Adrenal gland (tissue), 12 donors: ENCODE data around the gene CDC42. TPM values are rescaled to one million over a fixed set of nuclear protein-coding genes. Genes with fewer than 3 reads are reported as not detected.

Experiments
- DNase-seq, 7 donors: peaks; one replicate each; pipeline ENCODE4 v3.0.0-alpha.2; 2019 to 2020
- H3K27ac ChIP-seq, 5 donors: fragments of 200-600 bp; sonication (generic) in 4 of 5; 1 replicate in 3 of 5; 2 replicates in 2 of 5; pipeline versions ENCODE4 v1.5.1 to v1.8.0; 2016 to 2020; ENCODE audit warnings: mild to moderate bottlenecking in 1 of 5
- H3K27me3 ChIP-seq: fragments of 200-600 bp; 2 replicates; pipeline ENCODE4 v1.8.0; 2021
- H3K36me3 ChIP-seq, 2 donors: fragments of 200-600 bp; replicated peaks in 1 of 2; 1 replicate in 1 of 2; 2 replicates in 1 of 2; pipeline versions ENCODE4 v1.5.1 to v1.8.0; 2018 to 2022
- H3K4me1 ChIP-seq, 2 donors: fragments of 200-600 bp; replicated peaks in 1 of 2; 1 replicate in 1 of 2; 2 replicates in 1 of 2; pipeline versions ENCODE4 v1.5.1 to v1.8.0; 2018 to 2021
- H3K4me3 ChIP-seq, 4 donors: fragments of 200-600 bp; sonication (generic) in 3 of 4; one replicate each; pipeline ENCODE4 v1.5.1; 2016 to 2018
- H3K9me3 ChIP-seq, 3 donors: fragments of 200-600 bp; sonication (generic) in 1 of 3; replicated peaks in 1 of 3; 1 replicate in 2 of 3; 2 replicates in 1 of 3; pipeline versions ENCODE4 v1.5.1 to v1.8.0; 2016 to 2021
- CTCF ChIP-seq, 6 experiments: fragments of 450-650 bp in 4 of 6; fragments of 200-600 bp in 2 of 6; sonication (generic) in 1 of 6; IDR thresholded peaks; 1 replicate in 5 of 6; 2 replicates in 1 of 6; pipeline versions ENCODE4 v1.5.1 to v1.8.0; 2016 to 2021; ENCODE audit warnings: antibody characterized with exemption in 6 of 6, mild to moderate bottlenecking in 2 of 6, moderate library complexity in 1 of 6
- POLR2A ChIP-seq, 2 donors: fragments of 450-650 bp; IDR thresholded peaks; one replicate each; pipeline ENCODE4 v1.6.1; 2017; ENCODE audit warnings: antibody characterized with exemption in 2 of 2, mild to moderate bottlenecking in 2 of 2, moderate library complexity in 1 of 2
- WGBS, 4 donors: extraction: QIAGEN DNeasy Blood & Tissue Kit in 2 of 4; methylation state at CpG; one replicate each; pipeline versions ENCODE4 v1.1.5 to v1.1.7; 2013 to 2017; 5-methylcytosine and 5-hydroxymethylcytosine counted together
- intact Hi-C, 2 donors: fragments of 100-400 bp; cut with DNase I; formaldehyde crosslinking; loops; one replicate each; pipeline versions ENCODE4 v1.14.1 to v1.15.0; 2022 to 2023
- polyA plus RNA-seq, 3 donors: library from polyadenylated mRNA; stranded (reverse); fragments of 200-250 nt in 2 of 3; fragments of 350-450 nt in 1 of 3; fragmentation: Illumina TruSeq in 1 of 3; extraction: RNeasy Lipid Tissue Mini Kit (QIAGEN cat#74804) in 1 of 3; gene quantifications; one replicate each; pipeline ENCODE4 v1.2.3, GENCODE V29; 2013 to 2014
- total RNA-seq, 9 donors: library from RNA; depleted of rRNA in 4 of 9; stranded (reverse); fragments of >200 nt in 4 of 9; fragments of 120-200 nt in 1 of 9; fragmentation: NEBNext Ultra II Directional in 1 of 9; extraction: Animal tissue kit (Norgen Biotek cat#: 25700) in 1 of 9; gene quantifications; one replicate each; pipeline versions ENCODE4 v1.1.0 to v1.2.4, GENCODE V29; 2013 to 2023
- donor health status: healthy with polysubstance abuse.
- donor health status: Bipolar disorder and iron deficiency.
- donor health status: DM: yes; HTN: yes; CAD: no.
- donor health status: DM: no; HTN: no; CAD: no.
- donor health status: DM: no; HTN: no; CAD: no.
- donor health status: DM: yes; HTN: yes; CAD: no.

CDC42 gene
- total and polyA plus RNA-seq, 12 donors = 69.6 to 351 (median 215) TPM

- H3K9me3 ChIP-seq = no peaks in the 10 kb centered on the region
- no peak overlapping the region for H3K4me3 ChIP-seq
- peaks cover 0 to 5% of the 10 kb centered on the region in 2 donors for H3K4me1 ChIP-seq
- 84 to 89% (median 88%) methylated on average over 15 to 21 of the region's 21 CpGs for WGBS, 4 donors
- peak overlapping the region in 1 of 5 donors; percentile 56 for H3K27ac ChIP-seq
- H3K36me3 ChIP-seq = peaks cover 0 to 3% of the 10 kb centered on the region in 2 donors
- intact Hi-C loops = no loop called here
- DNase-seq = no peak
- no peaks in the 10 kb centered on the region for H3K27me3 ChIP-seq
- TF ChIP-seq POLR2A (IDR thresholded peaks at IDR 0.05) (no peak), CTCF (IDR thresholded peaks at IDR 0.05) (no peak)
These were observed 70.0 kb downstream of the CDC42 start for GRCh38 chr1:22122273-22123070.

GRCh38 chr1:22123071-22123390 is 70.5 kb downstream of the CDC42 start:
- H3K9me3 ChIP-seq = no peaks in the 10 kb centered on the region
- WGBS, 4 donors = 87 to 97% (median 90%) methylated on average over 3 to 8 of the region's 8 CpGs
- H3K27me3 ChIP-seq = no peaks in the 10 kb centered on the region
- H3K27ac ChIP-seq = no peak overlapping the region
- DNase-seq = peak in 1 of 7 donors; percentile 20
- TF ChIP-seq CTCF (IDR thresholded peaks at IDR 0.05) = no peak
- TF ChIP-seq POLR2A (IDR thresholded peaks at IDR 0.05) = no peak
- H3K4me3 ChIP-seq = no peak overlapping the region
- intact Hi-C loops = no loop called here
- no peaks in the 10 kb centered on the region for H3K4me1 ChIP-seq
- H3K36me3 ChIP-seq = peaks cover 0 to 3% of the 10 kb centered on the region in 2 donors

GRCh38 chr1:22123901-22124404 is 71.4 kb downstream of the CDC42 start:
- Histone ChIP-seq H3K36me3 (peaks cover 0 to 3% of the 10 kb centered on the region in 2 donors), H3K4me3 (no peak overlapping the region), H3K27me3 (no peaks in the 10 kb centered on the region), H3K9me3 (no peaks in the 10 kb centered on the region), H3K4me1 (no peaks in the 10 kb centered on the region), H3K27ac (no peak overlapping the region)
- DNase-seq = no peak
- no peak for TF ChIP-seq CTCF (IDR thresholded peaks at IDR 0.05)
- no peak for TF ChIP-seq POLR2A (IDR thresholded peaks at IDR 0.05)
- intact Hi-C loops = no loop called here
- WGBS, 4 donors = 91 to 93% (median 92%) methylated on average over 7 to 9 of the region's 9 CpGs

- Histone ChIP-seq H3K9me3 (no peaks in the 10 kb centered on the region), H3K4me3 (no peak overlapping the region), H3K4me1 (no peaks in the 10 kb centered on the region), H3K27ac (no peak overlapping the region), H3K36me3 (peaks cover 0 to 3% of the 10 kb centered on the region in 2 donors), H3K27me3 (no peaks in the 10 kb centered on the region)
- intact Hi-C loops = no loop called here
- no peak for DNase-seq
- WGBS, 4 donors = 88 to 97% (median 95%) methylated on average over 8 of the region's 8 CpGs
- TF ChIP-seq POLR2A (IDR thresholded peaks at IDR 0.05) (no peak), CTCF (IDR thresholded peaks at IDR 0.05) (no peak)
These were observed 72.2 kb downstream of the CDC42 start for GRCh38 chr1:22124592-22125229.
